Chondrocyte (in vitro differentiated cells): Measurements from ENCODE around the gene AIFM2. TPM values are rescaled to one million over a fixed set of nuclear protein-coding genes. Genes with fewer than 3 reads are reported as not detected.

Experiments used
- DNase-seq: peaks from one replicate; pipeline ENCODE4 v3.0.0; 2021; ENCODE audit warnings: mixed read lengths, low spot score
- H3K27ac Mint-ChIP-seq: one replicate; pipeline ENCODE4 v1.8.0; 2021; ENCODE audit warnings: mild to moderate bottlenecking, moderate library complexity, mixed read lengths; ENCODE audit not compliant: unreplicated experiment
- H3K27me3 Mint-ChIP-seq: 2 replicates; pipeline ENCODE4 v1.8.0; 2021; ENCODE audit warnings: low read depth, mixed read lengths
- H3K36me3 Mint-ChIP-seq: 2 replicates; pipeline ENCODE4 v1.8.0; 2021; ENCODE audit warnings: low read depth, mixed read lengths
- H3K4me1 Mint-ChIP-seq: 2 replicates; pipeline ENCODE4 v1.8.0; 2021; ENCODE audit warnings: low read depth, mild to moderate bottlenecking, mixed read lengths
- H3K4me3 Mint-ChIP-seq: one replicate; pipeline ENCODE4 v1.8.0; 2021; ENCODE audit warnings: mild to moderate bottlenecking, moderate library complexity, mixed read lengths; ENCODE audit not compliant: unreplicated experiment
- H3K9me3 Mint-ChIP-seq: 2 replicates; pipeline ENCODE4 v1.8.0; 2021; ENCODE audit warnings: low read depth, mixed read lengths
- total RNA-seq: library from RNA; stranded (reverse); gene quantifications from 3 replicates; pipeline ENCODE4 v1.2.1, GENCODE V29; 2021
- TF ChIP-seq, protein P1 (sequence below): fragments of 200-600 bp; sonication (generic); IDR thresholded peaks from 2 replicates; pipeline ENCODE4 v1.5.0; 2021; ENCODE audit warnings: antibody characterized with exemption, mild to moderate bottlenecking, moderate library complexity

The AIFM2 gene
- total RNA-seq, 1 donor from 2014 or later, result 10.3 TPM

DNA sequence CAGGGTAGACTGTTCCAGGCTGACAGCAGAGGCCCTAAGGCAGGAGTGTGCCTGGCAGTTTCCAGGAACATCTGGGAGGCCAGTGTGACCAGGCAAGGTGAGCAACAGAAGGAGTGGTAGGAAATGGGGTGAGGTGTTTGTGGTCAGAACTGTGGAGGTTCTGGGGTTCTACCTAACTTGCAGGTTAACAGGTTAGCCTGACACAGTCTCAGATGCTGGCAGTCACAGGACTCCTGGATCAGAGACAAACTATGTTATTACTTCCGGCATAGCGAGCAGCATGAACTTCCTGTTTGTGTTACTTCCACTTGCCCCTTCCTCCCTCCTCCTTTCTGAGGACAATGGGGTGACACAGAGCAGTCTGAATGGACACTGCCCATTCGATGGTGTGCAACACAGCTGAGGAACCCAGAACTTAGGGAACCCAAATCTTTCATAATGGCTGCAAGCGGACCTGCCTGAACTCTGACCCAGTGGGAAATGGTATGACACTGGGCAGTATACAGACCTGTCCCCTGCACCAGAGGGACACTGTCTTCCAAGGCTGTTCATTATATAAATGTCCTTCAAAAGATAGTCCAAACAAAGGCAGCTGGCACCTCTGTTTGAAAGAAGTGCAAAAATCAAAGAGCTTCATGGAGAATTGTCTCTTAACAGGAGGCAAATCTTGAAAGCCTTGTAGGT is 41.6 kb upstream of the AIFM2 start:
- peaks cover 11% of the 10 kb centered on the region for H3K4me1 Mint-ChIP-seq
- TF ChIP-seq, protein P1, sequence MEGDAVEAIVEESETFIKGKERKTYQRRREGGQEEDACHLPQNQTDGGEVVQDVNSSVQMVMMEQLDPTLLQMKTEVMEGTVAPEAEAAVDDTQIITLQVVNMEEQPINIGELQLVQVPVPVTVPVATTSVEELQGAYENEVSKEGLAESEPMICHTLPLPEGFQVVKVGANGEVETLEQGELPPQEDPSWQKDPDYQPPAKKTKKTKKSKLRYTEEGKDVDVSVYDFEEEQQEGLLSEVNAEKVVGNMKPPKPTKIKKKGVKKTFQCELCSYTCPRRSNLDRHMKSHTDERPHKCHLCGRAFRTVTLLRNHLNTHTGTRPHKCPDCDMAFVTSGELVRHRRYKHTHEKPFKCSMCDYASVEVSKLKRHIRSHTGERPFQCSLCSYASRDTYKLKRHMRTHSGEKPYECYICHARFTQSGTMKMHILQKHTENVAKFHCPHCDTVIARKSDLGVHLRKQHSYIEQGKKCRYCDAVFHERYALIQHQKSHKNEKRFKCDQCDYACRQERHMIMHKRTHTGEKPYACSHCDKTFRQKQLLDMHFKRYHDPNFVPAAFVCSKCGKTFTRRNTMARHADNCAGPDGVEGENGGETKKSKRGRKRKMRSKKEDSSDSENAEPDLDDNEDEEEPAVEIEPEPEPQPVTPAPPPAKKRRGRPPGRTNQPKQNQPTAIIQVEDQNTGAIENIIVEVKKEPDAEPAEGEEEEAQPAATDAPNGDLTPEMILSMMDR, result no peak
- no peak overlapping the region for H3K27ac Mint-ChIP-seq
- no peak for DNase-seq
- no peaks in the 10 kb centered on the region for H3K36me3 Mint-ChIP-seq
- H3K9me3 Mint-ChIP-seq, result peaks cover 3% of the 10 kb centered on the region
- no peak overlapping the region for H3K4me3 Mint-ChIP-seq
- H3K27me3 Mint-ChIP-seq, result no peaks in the 10 kb centered on the region

DNA sequence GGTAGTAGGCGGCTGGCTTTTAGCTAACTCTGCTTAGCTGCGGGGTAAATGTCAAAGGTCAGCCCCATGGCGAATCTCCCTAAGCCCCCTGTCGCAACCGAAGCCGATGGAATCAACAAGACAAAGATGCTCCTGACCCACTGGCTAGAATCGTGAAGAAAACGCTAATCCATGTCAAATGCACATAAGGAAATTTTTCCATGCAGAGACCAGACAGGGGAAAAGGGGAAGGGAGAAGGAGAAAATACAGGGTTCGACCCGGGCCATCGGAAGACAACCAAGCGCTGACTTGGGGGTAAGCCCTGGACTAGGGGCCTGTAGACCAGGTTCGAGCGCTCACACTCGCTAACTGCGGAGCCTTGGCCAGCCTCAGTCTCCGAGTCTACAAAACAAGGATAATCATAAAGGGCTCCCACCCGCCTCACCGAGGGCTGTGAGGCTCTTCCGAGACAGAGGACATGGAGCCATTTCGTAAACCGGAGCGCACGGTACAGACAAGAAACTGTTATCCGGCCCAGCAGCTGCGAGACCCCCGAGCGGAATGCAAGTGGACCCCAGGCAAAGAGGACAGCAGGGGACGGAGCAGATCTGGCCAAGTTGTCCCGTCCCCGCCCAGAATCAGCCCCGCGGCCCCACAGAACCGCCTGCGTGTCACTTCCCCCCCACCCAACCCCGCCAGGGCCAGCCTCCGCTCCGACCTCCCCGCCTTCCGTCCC is 37.2 kb upstream of the AIFM2 start:
- Mint-ChIP-seq H3K36me3 (peaks cover 8% of the 10 kb centered on the region), H3K4me3 (peak overlapping the region; percentile 93), H3K27ac (peak overlapping the region; percentile 99), H3K9me3 (peaks cover 3% of the 10 kb centered on the region), H3K4me1 (peaks cover 46% of the 10 kb centered on the region), H3K27me3 (no peaks in the 10 kb centered on the region)
- no peak for DNase-seq
- TF ChIP-seq, protein P1, result no peak

DNA sequence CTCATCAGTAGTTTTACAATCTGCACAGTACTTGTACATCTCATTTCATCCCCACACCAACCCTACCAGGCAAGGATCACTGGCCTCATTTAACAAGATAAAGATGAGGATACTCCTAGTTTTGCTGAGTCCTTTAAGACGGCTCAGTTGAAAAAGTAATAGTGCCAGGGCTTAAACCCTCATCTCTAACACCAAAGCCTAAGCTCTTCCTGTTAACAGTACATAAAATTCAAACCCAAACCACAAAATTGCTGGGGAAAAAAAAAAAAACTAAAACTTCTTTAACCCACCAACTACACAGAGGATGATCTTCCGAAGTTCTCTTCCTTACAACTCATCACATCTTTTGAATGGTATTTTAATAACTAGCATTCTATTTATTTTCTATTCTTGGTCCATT is 36.4 kb upstream of the AIFM2 start:
- H3K27ac Mint-ChIP-seq, result peak overlapping the region; percentile 99
- no peak for DNase-seq
- peaks cover 8% of the 10 kb centered on the region for H3K36me3 Mint-ChIP-seq
- peak overlapping the region; percentile 93 for H3K4me3 Mint-ChIP-seq
- TF ChIP-seq, protein P1, result no peak
- peaks cover 48% of the 10 kb centered on the region for H3K4me1 Mint-ChIP-seq
- no peaks in the 10 kb centered on the region for H3K27me3 Mint-ChIP-seq
- peaks cover 3% of the 10 kb centered on the region for H3K9me3 Mint-ChIP-seq

DNA sequence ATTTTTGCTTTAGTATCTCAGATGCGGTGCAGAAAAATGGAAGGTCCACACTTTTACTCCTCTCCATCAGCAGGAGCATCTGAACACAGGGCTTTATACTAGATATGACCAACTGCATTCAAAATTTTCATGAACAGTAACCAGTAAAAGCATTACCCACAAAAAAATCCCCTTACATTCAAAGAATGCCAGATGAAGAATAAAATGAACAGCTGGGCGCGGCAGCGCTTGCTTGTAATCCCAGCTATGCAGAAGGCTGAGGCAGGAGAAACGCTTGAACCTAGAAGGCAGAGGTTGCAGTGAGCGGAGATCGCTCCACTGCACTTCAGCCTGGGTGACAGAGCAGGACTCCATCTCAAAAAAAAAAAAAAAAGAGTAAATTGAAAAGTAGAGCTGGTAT is 34.6 kb upstream of the AIFM2 start:
- peaks cover 3% of the 10 kb centered on the region for H3K9me3 Mint-ChIP-seq
- peak overlapping the region; percentile 14 for H3K4me3 Mint-ChIP-seq
- H3K27ac Mint-ChIP-seq, result no peak overlapping the region
- TF ChIP-seq, protein P1, result no peak
- H3K27me3 Mint-ChIP-seq, result no peaks in the 10 kb centered on the region
- DNase-seq, result no peak
- peaks cover 61% of the 10 kb centered on the region for H3K4me1 Mint-ChIP-seq
- peaks cover 9% of the 10 kb centered on the region for H3K36me3 Mint-ChIP-seq

DNA sequence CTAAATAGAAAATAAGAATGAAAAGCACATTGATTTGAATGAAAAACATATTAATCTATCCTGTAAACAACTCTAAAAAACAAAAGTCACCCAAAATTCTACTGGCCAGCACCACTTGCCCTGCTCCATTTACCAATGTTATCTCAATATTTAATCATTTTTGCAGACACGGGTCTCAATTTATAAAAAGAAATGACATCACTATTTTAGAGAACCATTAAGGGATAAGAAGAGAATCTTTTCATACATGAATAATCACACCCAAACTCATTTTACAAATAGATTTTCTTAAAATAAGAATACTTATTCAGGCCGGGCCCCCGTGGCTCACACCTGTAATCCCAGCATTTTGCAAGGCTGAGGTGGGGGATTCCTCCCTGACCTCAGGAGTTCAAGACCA is 33.8 kb upstream of the AIFM2 start:
- H3K4me3 Mint-ChIP-seq, result no peak overlapping the region
- H3K27me3 Mint-ChIP-seq, result no peaks in the 10 kb centered on the region
- H3K9me3 Mint-ChIP-seq, result peaks cover 3% of the 10 kb centered on the region
- no peak for DNase-seq
- H3K4me1 Mint-ChIP-seq, result peaks cover 67% of the 10 kb centered on the region
- TF ChIP-seq, protein P1, result no peak
- peaks cover 12% of the 10 kb centered on the region for H3K36me3 Mint-ChIP-seq
- peak overlapping the region; percentile 49 for H3K27ac Mint-ChIP-seq
